ENCODE measurements around the gene ZNF813.

ZNF813 gene

DNA sequence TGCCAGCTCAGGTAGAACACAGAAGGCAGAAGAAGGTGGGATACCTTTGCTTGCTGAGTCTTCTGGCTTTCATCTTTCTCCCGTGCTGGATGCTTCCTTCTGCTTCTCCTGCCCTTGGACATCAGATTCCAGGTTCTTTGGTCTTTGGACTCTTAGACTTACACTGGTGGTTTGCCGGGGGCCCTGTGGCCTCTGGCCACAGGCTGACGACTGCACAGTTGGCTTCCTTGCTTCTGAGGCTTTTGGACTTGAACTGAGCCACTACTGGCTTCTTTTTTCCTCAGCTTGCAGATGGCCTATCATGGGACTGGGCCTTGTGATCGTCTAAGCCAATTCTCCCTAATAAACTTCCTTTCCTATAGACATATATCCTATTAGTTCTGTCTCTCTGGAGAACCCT is 50.6 kb downstream of the ZNF813 start:
- DNase-seq (ENCODE audit: low read depth), result no peak
- H3K4me3 ChIP-seq (ENCODE audit: low read depth, low read length), result no peak overlapping the region

GRCh38 chr19:53518716-53519115 is 51.2 kb downstream of the ZNF813 start:
- DNase-seq (ENCODE audit: low read depth), result no peak

GRCh38 chr19:53519446-53519845 is 51.9 kb downstream of the ZNF813 start:
- no peak overlapping the region for H3K4me3 ChIP-seq (ENCODE audit: low read depth, low read length)
- no peak for DNase-seq (ENCODE audit: low read depth)

More at GRCh38 chr19:53518716-53519115, 51.2 kb downstream of the ZNF813 start:
- no peak overlapping the region for H3K4me3 ChIP-seq (ENCODE audit: low read depth, low read length)

- no peak for DNase-seq (ENCODE audit: low read depth)
- H3K4me3 ChIP-seq (ENCODE audit: low read depth, low read length), result peak overlapping the region; percentile 84
These were observed 52.6 kb downstream of the ZNF813 start for GRCh38 chr19:53520163-53520546.

GRCh38 chr19:53520547-53521372 is 53.2 kb downstream of the ZNF813 start:
- DNase-seq (ENCODE audit: low read depth), result peak; percentile 97
- H3K4me3 ChIP-seq (ENCODE audit: low read depth, low read length), result peak overlapping the region; percentile 84

DNA sequence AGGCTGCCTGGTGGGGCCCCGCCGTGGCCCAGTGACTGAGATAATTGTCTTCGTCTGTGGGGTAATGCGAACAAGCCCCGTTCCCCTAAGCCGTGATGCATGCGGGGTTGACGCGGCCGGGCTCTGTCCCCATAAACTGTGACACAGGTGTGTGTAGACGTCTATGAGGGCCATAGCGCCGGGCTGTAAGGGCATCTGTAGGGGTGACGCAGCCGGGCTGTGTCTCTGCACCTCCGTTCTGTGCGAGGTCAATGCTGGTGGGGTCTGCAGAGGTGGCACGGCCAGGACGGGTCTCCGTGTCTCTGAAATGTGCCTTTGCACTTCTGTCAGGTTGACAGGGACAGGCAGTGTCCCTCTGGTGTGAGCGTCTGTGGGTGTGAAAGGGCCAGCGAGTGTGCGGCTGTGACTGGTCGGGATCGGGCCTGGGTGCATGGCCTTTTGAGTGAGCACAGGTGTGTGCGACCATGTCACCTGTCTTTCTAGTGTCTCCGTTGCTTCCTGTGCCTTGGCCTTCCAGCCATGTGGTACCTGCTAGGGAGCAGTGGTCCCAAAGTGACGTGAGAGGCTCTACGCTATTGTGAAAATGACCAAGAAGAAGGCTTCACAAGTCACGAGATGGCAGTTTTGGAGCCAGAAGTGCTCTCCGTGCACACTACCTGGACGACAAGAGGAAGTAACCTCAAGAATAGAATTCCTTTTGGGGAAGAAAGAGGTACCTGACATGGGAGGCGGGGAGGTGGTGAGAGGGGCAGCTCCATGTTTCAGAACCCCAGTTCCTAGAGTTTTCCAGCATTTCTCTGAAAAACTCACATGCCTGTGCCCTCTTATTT is 54.1 kb downstream of the ZNF813 start:
- no peak for DNase-seq (ENCODE audit: low read depth)
- peak overlapping the region; percentile 84 for H3K4me3 ChIP-seq (ENCODE audit: low read depth, low read length)

DNA sequence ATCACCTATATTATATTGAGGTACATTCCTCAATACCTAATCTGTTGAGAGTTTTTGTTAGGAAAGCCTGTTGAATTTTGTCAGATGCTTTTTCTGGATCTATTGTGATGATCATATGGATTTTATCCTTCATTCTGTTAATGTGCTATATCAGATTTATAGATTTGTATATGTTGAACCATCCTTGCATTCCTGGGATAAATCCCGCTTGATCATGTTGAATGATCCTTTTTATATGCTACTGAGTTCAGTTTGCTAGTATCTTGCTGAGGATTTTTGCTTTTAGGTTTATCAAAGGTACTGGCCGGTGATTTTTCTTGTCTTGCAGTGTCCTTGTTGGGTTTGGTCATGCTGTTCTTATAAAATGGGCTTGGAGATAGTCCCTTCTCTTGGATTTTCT is 58.4 kb downstream of the ZNF813 start:
- no peak overlapping the region for H3K4me3 ChIP-seq (ENCODE audit: low read depth, low read length)
- no peak for DNase-seq (ENCODE audit: low read depth)

GRCh38 chr19:53530622-53531021 is 63.1 kb downstream of the ZNF813 start:
- H3K4me3 ChIP-seq (ENCODE audit: low read depth, low read length), result no peak overlapping the region
- no peak for DNase-seq (ENCODE audit: low read depth)

DNA sequence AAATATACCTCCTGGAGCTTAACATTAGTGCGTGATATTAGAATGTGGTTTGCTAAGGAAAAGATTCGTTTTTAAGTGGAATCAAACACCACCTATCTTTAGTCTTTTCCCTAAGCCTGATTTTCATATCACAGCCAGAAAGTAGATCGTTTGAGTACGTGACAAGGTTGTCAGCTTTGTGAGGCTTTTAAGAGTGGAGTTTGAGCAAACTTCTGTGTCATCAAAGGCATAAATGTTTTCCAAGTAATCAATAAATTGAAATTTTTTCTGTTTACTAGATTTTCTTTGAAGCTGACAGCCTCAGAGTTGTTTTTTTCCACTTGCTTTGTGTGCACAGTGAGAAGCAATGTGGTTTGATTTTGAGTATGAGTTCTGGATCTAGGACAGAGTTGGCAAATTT is 63.9 kb downstream of the ZNF813 start:
- no peak overlapping the region for H3K4me3 ChIP-seq (ENCODE audit: low read depth, low read length)
- DNase-seq (ENCODE audit: low read depth), result no peak

- H3K4me3 ChIP-seq (ENCODE audit: low read depth, low read length), result no peak overlapping the region
- no peak for DNase-seq (ENCODE audit: low read depth)
These were observed 64.8 kb downstream of the ZNF813 start for GRCh38 chr19:53532362-53532761.

DNA sequence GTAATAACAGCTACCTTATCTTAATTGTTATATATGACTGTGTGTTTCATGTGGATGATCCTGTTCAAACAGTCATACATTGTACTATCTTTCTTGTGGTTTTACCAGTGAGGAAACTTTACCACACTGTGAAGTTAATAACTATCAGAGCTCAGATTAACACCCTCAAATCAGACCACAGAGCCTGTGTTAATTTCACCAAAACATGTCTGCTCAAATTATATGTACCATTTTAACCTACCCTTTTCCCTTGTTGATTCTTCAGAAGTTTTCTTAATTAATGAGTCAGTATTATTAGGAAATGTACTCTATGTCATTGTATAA is 68.7 kb downstream of the ZNF813 start:
- DNase-seq (ENCODE audit: low read depth), result no peak
- no peak overlapping the region for H3K4me3 ChIP-seq (ENCODE audit: low read depth, low read length)

DNA sequence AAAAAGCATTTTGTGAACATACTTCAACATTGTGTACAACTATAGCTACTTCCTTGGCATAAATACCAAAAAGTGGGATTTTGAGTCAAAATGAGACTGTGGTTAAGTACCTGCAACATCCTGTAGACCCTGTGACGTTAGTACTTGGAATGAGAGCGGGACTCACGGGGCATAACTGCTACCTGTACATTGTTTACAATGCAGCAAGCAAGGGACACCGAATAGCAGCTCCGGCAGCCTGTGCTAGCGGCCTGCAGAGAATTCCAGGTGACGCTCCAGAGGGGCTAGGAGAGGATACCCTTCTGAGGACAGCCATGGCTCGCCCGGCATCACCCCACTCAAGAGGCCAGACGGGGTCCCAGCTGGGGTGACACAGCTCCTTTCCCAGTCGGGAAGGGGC is 69.6 kb downstream of the ZNF813 start:
- H3K4me3 ChIP-seq (ENCODE audit: low read depth, low read length), result peak overlapping the region; percentile 70
- DNase-seq (ENCODE audit: low read depth), result no peak

DNA sequence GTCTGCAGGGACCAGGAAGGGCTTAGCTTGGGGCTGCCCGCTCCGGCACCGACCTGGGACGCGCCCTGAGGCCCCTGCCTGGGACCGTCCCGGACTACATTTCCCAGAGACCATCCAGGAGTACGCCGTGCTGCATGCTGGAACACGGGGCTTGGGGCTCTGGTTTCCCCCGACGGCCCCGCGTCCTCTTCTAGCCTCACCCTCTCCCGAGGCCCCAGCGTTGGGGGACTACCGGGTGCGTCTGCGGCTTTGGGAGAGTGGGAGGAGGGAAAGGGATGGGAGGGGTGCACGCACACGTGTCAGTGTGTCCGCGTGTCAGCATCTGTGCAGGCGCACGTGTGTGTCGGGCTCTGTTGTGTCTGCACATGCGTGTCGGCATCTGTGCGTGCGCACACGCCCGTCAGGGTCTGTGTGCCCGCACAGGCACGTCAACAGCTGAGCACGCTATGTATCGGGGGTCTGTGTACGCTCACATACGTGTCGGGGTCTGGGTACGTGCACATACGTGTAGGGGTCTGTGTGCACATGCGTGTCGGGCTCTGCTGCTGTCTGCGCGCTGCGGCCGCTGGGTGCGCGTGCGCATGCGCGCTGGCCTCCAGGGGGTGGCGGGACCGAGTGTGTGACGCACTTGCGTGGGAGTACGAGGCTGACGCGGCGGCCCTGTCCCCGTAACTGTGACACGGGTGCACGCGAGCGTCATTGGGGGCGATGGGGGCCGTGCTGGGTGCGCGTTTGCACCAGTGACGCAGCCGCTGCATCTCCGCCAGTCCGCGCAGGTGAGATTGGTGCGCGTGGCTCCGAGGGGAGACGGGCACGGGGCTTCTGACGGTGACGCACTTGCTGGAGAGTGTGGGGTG is 70.2 kb downstream of the ZNF813 start, which contains the start of gene ZNF331:
ZNF331 (plus strand) TSS at position 625 of the 857 bp plus-strand sequence. CDS start 31,232 bp downstream, outside the sequence.
- DNase-seq (ENCODE audit: low read depth), result peak; percentile 65
- H3K4me3 ChIP-seq (ENCODE audit: low read depth, low read length), result peak within 1 kb of the TSS; percentile 70

GRCh38 chr19:53538378-53539109 is 71.0 kb downstream of the ZNF813 start:
- no peak for DNase-seq (ENCODE audit: low read depth)
- peak overlapping the region; percentile 70 for H3K4me3 ChIP-seq (ENCODE audit: low read depth, low read length)

DNA sequence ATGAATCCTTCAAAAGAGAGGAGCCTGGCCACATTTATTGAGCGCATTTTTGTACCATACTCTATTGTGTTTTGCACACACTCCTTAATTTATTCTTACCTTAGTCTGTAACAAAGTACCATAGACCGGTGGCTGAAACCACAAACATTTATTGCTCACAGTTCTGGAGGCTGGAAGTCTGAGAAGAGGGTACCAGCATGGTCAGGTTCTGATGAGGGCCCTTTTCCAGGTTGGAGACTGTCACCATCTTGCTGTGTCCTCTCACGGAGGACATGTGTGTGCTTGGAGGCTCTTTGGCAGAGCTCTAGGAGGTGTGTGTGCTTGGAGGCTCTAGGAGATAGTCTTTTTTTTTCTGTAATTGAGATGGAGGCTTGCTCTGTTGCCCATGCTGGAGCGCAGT is 72.6 kb downstream of the ZNF813 start:
- H3K4me3 ChIP-seq (ENCODE audit: low read depth, low read length), result no peak overlapping the region
- DNase-seq (ENCODE audit: low read depth), result no peak

GRCh38 chr19:53541971-53542370 is 74.4 kb downstream of the ZNF813 start:
- H3K4me3 ChIP-seq (ENCODE audit: low read depth, low read length), result no peak overlapping the region
- DNase-seq (ENCODE audit: low read depth), result no peak

GRCh38 chr19:53545271-53546065 is 77.9 kb downstream of the ZNF813 start:
- no peak overlapping the region for H3K4me3 ChIP-seq (ENCODE audit: low read depth, low read length)
- DNase-seq (ENCODE audit: low read depth), result no peak
